ENCODE measurements around the gene SYT17. TPM values are rescaled to one million over a fixed set of nuclear protein-coding genes. Genes with fewer than 3 reads are reported as not detected.

Gene SYT17
- total RNA-seq, 1 donor from 2014 or later = 10.7 TPM

DNA sequence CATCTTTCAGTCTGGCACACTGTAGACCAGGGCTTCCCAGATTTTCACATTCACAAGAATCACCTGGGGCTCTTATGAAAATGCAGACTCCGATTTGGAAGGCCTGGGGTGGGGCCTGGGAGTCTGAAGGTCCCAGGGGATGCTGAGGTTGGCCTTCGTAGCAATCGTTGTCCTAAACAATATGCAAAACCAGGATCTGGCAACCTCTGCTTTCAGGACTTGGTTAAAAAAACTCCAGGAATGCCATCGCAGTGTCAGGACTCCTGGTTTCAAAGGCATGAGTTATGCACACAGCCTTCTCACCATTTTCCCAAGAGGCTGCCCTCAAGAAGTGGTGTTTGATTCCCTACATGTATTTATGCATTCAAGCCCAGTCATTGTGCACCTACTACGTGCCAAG is 124.1 kb downstream of the SYT17 start:
- no peaks in the 10 kb centered on the region for H3K36me3 Mint-ChIP-seq (ENCODE audit: insufficient read depth)
- no peak for TF ChIP-seq CTCF (IDR thresholded peaks at IDR 0.05; ENCODE audit: unreplicated experiment)
- no peaks in the 10 kb centered on the region for H3K9me3 Mint-ChIP-seq (ENCODE audit: low read depth)
- DNase-seq (ENCODE audit: low spot score, unreplicated experiment) = no peak
- peaks cover 18% of the 10 kb centered on the region for H3K4me1 Mint-ChIP-seq (ENCODE audit: low read depth)
- H3K4me3 Mint-ChIP-seq (ENCODE audit: low read depth) = no peak overlapping the region
- no peak overlapping the region for H3K27ac Mint-ChIP-seq
- no peaks in the 10 kb centered on the region for H3K27me3 Mint-ChIP-seq

DNA sequence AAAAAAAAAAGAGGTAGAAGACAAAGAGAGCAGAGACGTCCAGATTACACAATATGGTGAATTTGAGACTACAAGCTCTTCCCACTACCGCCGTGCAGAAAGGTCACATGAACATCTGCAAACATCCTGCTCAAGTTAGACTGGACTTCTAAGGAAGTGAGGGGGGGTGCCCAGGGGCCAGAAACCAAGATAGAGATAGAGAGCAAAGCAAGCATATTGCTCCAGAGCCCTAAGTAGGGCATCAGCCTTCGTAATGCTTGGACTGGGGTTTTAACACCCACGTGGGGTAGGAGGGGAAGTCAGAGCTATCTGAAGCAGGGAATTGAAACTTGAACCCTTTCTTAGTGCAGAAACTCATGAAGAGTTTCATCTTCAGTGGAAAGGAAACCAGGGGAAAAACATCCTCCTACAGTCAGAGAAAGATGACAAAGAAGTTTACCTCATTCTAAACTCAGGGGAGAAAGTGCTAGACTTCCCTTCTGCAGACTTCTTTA is 126.2 kb downstream of the SYT17 start:
- DNase-seq (ENCODE audit: low spot score, unreplicated experiment) = no peak
- H3K27me3 Mint-ChIP-seq = no peaks in the 10 kb centered on the region

GRCh38 chr16:19295393-19295792 is 127.4 kb downstream of the SYT17 start:
- Mint-ChIP-seq H3K4me3 (ENCODE audit: low read depth) (no peak overlapping the region), H3K36me3 (ENCODE audit: insufficient read depth) (no peaks in the 10 kb centered on the region), H3K27ac (no peak overlapping the region), H3K4me1 (ENCODE audit: low read depth) (peaks cover 20% of the 10 kb centered on the region), H3K27me3 (no peaks in the 10 kb centered on the region), H3K9me3 (ENCODE audit: low read depth) (no peaks in the 10 kb centered on the region)
- no peak for DNase-seq (ENCODE audit: low spot score, unreplicated experiment)
- TF ChIP-seq CTCF (IDR thresholded peaks at IDR 0.05; ENCODE audit: unreplicated experiment) = no peak

More for the DNA sequence above, 126.2 kb downstream of the SYT17 start:
- H3K9me3 Mint-ChIP-seq (ENCODE audit: low read depth) = no peaks in the 10 kb centered on the region
- peaks cover 18% of the 10 kb centered on the region for H3K4me1 Mint-ChIP-seq (ENCODE audit: low read depth)
- H3K27ac Mint-ChIP-seq = no peak overlapping the region
- H3K4me3 Mint-ChIP-seq (ENCODE audit: low read depth) = no peak overlapping the region
- no peaks in the 10 kb centered on the region for H3K36me3 Mint-ChIP-seq (ENCODE audit: insufficient read depth)
- TF ChIP-seq CTCF (IDR thresholded peaks at IDR 0.05; ENCODE audit: unreplicated experiment) = no peak

GRCh38 chr16:19297454-19297853 is 129.4 kb downstream of the SYT17 start:
- no peak overlapping the region for H3K27ac Mint-ChIP-seq
- no peak for TF ChIP-seq CTCF (IDR thresholded peaks at IDR 0.05; ENCODE audit: unreplicated experiment)
- no peak for DNase-seq (ENCODE audit: low spot score, unreplicated experiment)
- H3K36me3 Mint-ChIP-seq (ENCODE audit: insufficient read depth) = no peaks in the 10 kb centered on the region
- no peak overlapping the region for H3K4me3 Mint-ChIP-seq (ENCODE audit: low read depth)
- H3K9me3 Mint-ChIP-seq (ENCODE audit: low read depth) = no peaks in the 10 kb centered on the region
- H3K27me3 Mint-ChIP-seq = no peaks in the 10 kb centered on the region
- H3K4me1 Mint-ChIP-seq (ENCODE audit: low read depth) = peaks cover 17% of the 10 kb centered on the region

- H3K9me3 Mint-ChIP-seq (ENCODE audit: low read depth) = peaks cover 3% of the 10 kb centered on the region
- H3K36me3 Mint-ChIP-seq (ENCODE audit: insufficient read depth) = no peaks in the 10 kb centered on the region
- no peak overlapping the region for H3K4me3 Mint-ChIP-seq (ENCODE audit: low read depth)
- H3K27me3 Mint-ChIP-seq = peaks cover 4% of the 10 kb centered on the region
- peaks cover 8% of the 10 kb centered on the region for H3K4me1 Mint-ChIP-seq (ENCODE audit: low read depth)
- DNase-seq (ENCODE audit: low spot score, unreplicated experiment) = no peak
- TF ChIP-seq CTCF (IDR thresholded peaks at IDR 0.05; ENCODE audit: unreplicated experiment) = no peak
- peak overlapping the region; percentile 6 for H3K27ac Mint-ChIP-seq
Observed at GRCh38 chr16:19299565-19299964, 131.5 kb downstream of the SYT17 start.
